NCI-H2227 (cell line): ENCODE results near the gene OTOP3.

Source experiments
- DNase-seq: peaks from one replicate; lab custom pipeline; 2025; ENCODE audit not compliant: unreplicated experiment; lab: John Stamatoyannopoulos, UW

Gene OTOP3

DNA sequence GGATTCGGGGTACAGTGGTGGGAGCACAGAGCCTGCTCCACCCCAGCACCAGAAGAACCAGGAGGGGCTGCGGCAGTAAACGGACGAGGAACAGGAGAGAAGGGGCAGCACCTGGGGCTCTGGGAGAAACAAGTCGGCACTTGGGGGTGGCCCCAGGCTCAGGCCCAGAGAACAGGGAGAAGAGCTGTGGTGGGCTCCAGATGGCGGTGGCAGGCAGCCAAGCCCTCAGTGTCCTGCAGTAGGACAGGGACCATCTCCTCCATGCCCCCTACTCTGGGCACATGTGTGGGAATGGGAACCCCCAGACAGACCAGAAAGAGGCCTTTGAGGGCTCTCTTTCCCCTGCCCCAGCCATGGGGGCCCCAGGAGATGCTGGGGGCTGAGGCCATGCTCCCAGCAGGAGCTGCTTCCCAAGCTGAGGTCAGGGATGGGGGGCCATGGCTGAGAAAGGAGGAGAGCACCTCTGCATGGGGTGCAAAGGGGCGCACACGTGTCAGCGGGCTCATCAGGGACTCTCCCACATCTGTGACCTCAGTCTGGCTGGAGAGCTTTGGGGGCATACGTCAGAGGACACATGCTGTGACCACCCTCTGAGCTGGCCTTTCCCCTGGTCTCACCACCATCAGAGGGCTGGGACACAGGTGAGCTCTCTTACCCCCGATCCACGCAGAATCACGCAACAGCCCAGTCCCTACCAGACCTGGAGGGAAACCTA lies 19.4 kb upstream of the OTOP3 start:
- no peak for DNase-seq

DNA sequence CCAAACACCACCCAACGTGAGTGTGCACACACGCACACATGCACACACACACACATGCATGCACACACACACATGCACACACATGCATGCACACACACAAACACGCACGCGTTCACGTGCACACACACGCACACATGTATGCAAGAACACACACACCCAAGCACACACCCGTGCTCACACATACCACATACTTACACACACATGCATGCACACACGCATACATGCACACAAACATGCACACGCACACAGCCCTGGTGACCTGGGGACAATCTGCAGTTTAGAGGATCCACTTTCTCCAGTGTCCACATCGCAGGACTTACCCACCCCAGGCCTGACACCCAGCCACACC lies 18.9 kb upstream of the OTOP3 start:
- no peak for DNase-seq

DNA sequence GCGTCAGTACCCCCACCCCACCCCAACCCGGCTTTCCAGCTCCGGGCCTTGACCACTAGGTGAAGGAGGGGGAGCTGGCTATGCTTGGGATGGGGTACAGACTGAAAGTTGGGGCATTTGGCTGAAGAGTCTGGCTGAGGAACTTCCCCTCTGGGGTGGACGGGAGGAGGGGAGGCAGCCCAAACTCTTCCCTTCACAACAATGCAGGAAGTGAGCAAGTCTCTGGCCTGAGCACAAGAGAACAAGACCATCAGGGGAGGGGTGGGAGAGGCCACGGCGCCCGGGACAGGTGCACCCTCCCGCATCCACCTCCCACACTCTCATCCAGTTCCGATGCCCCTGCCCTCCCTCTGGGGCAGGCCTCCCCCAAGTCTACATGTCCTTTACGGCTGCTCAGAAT lies 18.3 kb upstream of the OTOP3 start:
- no peak for DNase-seq

DNA sequence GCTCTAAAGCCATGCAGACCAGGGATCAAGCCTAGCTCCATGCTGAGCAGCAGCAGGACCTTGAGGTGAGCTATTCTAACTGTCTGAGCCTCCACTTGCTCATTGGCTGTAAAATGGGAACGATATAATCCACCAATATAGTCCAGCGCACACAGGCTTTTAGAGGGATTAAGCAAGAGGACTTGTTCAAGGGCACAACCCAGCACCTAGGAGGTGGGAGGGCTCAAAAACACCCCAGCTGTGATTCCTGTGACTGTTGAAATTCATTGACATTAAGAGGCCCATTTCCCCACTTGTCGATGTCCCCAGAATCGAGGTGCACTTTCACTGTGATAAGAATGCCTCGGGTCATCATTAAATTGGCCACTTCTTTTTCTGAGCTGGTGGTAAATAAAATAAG lies 16.8 kb upstream of the OTOP3 start:
- no peak for DNase-seq

DNA sequence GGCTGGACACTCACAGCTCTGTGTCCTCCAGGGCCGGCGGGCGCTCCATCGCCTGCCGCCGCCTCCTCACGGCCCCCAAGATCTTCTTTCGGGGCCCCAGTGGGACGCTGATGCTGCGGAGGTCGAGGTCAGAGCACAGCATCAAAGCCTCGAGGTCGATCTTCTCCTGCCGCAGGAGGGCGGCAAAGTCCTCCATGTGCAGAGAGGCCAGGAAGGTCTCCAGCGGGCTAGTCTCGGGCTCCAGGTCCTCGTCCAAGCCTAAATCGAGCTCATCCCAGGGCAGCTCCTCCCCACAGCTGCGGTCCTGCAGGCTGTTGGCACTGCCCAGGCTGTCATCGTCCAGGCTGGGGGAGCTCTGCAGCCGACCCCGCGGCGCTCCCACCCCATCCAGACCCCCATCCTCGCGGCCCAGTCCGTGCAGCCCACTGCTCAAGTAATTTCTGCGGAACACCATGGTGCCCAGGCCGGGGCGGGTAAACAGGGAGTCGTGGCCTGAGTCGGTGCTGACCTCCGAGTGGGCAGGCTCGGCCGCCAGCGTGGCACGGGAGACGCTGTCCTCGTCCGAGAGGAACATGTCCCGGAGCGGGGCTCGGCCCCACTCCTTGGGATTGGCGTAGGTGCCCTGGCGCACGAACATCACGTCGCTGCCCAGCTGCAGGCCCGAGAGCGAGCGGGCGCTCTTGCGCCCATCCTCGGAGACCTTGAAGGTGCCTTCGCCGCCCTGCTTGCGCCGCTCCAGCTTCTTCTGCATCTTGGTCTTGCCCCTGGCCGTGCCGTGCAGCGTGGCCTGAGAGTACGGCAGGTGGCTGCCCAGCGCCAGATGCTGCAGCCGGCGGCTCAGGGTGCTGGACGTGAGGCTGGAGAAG lies 16.0 kb upstream of the OTOP3 start:
- DNase-seq, result no peak

DNA sequence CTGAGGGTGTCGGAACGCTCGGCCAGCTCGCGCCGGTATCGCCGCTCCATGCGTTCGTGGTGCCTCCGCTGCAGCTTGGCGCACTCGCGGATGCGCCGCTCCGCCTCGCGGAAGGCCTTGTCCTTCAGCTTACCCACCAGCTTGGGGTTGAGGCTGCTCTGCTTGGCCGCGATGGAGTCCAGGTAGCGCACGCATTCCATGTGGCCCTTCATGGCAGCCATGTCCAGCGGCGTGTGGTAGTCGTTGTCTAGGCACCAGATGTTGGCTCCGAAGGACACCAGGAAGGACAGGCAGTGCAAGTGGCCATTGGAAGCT lies 15.4 kb upstream of the OTOP3 start:
- no peak for DNase-seq

DNA sequence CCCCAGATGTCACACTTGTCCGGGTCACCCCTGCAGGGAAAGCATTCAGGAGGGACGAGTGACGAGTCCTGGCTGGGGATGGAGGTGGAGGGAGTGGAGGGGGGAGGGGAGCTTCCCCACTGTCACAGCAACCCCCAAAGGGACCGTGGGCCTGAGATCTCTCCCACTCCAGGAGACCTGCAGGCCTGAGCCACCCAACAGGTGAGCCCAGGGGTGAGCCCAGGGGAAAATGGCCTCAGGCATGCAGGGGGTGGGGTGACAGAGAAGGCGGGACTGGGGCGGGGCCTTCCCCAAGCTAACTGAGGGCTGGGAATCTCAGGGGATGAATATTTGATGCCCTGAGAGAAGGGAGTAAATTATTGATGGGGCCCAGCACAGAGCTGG lies 15.1 kb upstream of the OTOP3 start:
- no peak for DNase-seq

DNA sequence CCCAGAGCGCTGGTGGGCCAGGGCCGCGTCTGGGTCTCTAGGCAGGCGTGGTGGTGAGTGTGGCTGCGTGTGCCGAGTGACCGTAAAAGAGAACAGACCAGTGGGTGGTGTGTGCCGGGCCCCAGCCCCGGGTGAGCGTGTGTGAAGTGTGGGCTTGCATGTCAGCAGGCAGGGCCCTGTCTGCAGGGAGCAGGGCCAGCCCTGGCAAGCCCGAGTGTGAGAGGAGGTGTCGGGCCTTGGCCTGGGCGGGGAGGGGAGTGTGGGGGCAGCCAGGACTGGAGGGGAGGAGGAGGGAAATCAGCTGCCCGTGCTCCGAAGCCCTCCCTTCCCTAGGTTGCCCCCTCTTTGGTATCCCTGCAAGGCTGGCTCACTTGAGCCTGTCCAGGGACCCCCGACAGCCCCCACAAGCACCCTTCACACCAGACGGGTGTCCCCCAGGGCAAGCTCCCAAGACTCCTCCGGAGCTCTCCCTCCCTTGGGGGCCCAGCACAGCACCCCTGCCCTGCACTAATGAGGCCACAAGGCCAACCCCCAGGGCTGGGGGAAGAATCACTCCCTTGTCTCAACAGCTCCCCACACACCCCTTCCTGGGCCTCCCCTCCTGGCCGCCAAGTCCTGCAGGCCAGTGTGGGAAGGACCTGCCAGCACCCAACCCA lies 14.5 kb upstream of the OTOP3 start:
- no peak for DNase-seq

DNA sequence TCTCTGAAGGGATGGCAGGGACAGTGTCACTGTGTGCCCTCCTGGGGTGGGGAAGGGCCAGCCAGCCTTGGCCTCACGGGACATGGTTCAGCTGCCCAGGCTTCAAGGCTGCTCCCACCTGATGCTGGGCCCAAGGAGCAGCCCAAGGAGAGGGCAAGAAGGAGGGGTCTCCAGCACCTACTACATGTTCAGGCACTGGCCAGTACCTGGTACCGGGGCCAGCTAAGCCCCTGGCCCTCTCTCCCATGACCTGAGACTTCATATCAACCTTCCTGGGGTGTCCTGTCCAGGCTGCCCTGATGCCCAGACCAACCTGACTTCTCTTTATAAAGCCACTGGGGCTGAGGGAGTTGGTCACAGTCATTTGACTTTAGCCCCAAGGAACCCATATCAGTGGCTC lies 13.9 kb upstream of the OTOP3 start:
- no peak for DNase-seq

DNA sequence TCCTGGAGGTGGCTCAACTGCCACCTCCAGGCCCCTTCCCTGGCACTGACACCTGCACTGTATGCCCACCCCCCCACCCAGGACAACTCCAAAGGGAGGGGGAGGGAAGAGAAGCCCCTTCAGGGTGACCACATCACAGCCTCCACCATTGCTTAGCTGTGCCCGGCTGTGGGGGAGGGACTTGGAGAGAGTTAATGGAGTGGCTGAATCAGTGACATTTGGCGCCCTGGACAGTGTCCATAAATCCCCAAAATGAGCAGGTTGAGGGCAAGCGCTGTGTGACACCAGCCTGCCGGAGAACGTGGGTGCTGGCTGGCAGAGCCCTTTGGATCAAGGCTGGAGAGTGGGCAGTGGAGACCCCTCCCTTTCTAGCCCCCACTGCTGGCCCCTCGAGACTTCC lies 13.5 kb upstream of the OTOP3 start:
- no peak for DNase-seq

DNA sequence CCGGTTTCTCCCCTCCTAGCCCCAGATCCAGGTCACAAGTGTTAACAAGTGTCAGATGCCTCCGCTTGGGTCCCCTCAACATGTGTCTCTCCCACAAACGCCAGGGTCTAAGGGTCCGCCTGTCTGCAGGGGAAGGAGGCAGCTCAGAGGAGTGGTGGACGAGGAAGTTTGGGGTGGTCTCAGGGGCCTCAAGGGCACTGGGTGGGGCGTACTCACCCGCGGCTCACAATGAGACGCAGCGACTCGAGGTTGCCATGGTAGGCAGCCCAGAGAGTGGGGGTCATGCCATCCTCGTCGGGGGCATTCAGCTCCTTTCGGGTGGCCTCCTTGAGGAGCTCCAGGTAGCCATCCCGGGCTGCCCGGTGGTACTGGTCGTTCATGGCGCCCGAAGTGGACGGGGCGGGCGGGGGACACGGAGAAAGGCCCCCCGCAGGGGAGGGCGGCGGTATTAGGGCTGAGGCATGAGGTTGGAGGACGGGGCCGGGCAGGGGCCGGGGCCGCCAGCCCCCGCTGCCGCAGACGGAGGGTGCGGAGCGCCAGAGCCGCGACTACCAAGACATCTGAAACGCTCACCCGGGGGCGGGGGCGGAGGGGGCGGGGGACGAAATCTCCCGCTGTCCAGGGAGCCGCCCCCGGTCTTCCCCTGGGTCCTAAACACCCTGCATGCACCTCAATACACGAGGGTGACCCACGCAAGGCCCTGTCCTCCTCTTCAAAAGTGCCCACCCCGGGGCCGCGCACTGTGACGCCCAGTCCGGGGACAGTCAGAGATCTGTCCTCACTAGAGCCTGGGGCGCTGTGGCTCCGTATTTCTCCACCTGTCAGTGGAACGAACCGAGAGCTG lies 12.8 kb upstream of the OTOP3 start, which contains the start of gene USH1G:
Gene USH1G (minus strand): TSS at position 562 of the 844 bp plus-strand sequence. CDS start 182 bp downstream, at position 380.
- no peak for DNase-seq

DNA sequence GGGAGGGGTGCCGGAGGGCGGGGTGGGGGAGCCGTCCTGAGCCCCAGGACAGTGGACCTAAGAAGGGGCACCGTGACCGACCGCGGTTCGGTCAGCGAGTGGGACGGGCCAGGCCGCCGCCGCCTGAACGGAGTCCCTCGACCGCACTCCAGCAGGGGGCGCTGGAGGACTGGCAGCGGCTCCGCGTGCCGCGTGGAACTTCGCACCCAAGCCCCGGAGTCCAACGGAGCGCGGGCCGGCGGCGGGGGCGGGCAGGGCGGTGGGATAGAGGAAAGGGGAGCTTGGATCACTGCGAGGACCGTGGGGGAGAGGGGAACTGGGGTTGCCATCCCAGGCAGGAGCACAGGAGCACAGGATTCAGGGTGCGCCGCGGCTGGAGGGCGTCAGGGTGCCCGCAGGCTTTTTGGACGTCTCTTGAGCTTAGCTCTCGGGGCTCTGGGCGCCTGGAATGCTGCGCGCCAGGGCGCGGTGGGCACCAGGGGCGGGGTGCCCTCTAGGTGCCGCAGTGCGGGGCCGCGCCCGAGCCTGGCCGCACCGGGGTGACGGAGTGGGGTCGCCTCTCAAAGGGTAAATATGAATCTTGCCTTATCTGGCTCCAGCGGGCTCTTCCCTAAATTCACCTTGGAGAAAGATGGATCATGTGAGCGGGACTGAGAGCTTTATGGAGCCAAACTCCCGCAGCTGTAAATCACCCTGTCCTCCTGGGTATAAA lies 12.0 kb upstream of the OTOP3 start:
- peak; percentile 54 for DNase-seq

DNA sequence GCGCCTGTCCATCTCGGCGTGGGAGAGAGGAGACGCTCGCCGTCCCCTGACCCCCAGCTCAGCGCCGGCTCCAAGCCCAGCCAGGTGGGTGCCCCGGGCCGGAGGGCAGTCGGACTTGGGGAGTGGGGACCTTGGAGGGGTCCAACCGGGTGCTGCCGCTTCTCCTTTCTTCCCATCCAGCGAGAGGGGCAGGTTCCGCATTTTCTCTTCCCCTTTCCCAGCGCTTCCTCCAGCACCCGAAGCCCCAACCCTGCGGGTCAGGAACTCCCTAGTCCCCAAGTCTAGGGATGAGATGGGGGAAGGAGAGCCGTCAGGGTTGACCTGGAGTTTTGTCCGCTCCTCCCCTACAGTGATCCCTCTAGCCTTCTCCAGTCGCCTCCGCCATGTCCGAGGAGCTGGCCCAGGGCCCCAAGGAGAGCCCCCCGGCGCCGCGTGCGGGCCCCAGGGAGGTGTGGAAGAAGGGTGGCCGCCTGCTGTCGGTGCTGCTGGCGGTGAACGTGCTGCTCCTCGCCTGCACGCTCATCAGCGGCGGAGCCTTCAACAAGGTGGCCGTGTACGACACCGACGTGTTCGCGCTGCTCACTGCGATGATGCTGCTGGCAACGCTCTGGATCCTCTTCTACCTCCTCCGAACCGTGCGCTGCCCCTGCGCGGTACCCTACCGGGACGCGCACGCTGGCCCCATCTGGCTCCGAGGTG lies 11.3 kb upstream of the OTOP3 start, which contains the start of gene OTOP2:
Gene OTOP2 (plus strand): TSS at position 24 of the 699 bp plus-strand sequence. CDS start 360 bp downstream, at position 384.
- peak; percentile 42 for DNase-seq

DNA sequence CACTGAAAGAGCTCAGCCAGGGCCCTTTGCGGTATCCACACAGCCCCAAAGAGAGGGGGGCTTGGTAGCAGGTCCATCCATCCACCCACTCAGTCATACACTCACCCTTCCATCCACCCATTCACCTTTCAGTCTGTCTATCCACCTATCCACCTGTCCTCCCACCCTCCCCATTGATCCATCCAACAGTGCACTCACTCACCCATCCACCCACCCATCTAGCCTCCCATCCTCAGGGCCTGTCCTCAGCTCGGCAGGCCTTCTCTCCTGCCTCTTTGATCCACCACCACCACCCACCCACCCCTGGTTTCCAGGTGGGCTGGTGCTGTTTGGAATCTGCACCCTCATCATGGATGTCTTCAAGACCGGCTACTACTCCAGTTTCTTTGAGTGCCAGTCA lies 10.5 kb upstream of the OTOP3 start:
- no peak for DNase-seq

DNA sequence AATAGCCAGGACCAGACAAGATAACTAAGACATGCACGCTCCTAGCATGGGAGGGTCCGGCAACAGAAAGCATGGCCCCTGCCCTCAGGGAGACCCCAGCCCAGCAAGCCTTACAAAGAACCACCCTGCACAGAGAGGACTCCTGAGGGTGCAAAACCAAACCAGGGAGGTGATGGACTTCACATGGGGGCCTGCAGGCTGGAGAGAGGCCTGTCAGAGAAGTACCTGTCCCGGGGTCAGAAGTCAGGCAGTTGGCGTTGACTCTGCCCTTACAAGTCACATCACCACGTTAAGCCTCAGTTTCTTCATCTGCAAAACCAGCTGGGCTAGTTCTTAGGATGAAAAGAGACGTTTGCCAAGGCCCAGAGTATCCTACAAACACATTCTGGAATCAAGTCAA lies 6.9 kb upstream of the OTOP3 start:
- DNase-seq, result no peak

DNA sequence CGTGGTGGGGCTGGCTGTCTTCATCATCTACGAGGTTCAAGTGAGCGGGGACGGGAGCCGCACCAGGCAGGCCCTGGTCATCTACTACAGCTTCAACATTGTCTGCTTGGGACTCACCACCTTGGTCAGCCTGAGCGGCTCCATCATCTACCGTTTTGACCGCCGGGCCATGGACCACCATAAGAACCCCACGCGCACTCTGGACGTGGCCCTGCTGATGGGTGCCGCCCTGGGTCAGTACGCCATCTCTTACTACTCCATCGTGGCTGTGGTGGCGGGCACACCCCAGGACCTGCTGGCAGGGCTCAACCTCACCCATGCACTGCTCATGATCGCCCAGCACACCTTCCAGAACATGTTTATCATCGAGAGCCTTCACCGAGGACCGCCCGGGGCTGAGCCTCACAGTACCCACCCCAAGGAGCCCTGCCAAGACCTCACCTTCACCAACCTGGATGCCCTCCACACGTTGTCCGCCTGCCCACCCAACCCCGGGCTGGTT lies 5.1 kb upstream of the OTOP3 start:
- DNase-seq, result no peak

DNA sequence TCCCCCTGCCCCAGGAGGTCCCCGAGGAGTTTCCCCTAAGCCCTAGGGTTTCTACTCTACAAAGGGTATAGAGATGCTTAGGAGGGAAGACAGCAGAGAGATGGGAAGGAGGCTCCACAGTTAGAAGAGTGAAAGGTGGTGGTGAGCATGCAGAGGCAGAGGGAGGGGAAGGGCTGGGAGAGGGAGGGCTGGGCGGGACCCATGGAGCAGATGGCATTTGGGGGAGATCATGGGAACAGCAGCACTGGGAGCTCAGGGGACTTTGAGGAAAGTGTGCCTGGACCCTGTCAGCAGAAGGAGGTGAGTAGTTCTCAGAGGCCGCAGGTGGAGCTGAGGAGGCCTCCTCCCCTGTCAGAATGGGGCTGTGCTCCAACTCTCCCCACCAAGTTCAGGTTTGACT lies 650 bp upstream of the OTOP3 start:
- no peak for DNase-seq

DNA sequence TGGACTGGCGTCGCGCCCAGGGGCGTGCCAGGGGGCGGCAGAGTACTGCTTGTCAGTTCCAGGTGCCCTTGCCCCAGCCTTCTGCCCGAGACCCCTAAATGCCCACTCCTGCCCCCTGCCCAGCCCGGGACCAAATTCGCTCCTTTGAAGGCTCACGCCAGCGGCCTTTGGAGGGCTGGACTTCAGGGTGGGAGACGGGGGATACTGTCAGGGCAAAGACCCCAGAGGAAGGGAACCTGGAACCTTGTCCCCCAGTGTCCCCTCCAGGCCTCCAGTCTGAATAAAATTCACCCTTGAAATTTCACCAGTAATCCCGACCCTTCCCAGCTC lies 737 bp downstream of the OTOP3 start:
- DNase-seq, result no peak

DNA sequence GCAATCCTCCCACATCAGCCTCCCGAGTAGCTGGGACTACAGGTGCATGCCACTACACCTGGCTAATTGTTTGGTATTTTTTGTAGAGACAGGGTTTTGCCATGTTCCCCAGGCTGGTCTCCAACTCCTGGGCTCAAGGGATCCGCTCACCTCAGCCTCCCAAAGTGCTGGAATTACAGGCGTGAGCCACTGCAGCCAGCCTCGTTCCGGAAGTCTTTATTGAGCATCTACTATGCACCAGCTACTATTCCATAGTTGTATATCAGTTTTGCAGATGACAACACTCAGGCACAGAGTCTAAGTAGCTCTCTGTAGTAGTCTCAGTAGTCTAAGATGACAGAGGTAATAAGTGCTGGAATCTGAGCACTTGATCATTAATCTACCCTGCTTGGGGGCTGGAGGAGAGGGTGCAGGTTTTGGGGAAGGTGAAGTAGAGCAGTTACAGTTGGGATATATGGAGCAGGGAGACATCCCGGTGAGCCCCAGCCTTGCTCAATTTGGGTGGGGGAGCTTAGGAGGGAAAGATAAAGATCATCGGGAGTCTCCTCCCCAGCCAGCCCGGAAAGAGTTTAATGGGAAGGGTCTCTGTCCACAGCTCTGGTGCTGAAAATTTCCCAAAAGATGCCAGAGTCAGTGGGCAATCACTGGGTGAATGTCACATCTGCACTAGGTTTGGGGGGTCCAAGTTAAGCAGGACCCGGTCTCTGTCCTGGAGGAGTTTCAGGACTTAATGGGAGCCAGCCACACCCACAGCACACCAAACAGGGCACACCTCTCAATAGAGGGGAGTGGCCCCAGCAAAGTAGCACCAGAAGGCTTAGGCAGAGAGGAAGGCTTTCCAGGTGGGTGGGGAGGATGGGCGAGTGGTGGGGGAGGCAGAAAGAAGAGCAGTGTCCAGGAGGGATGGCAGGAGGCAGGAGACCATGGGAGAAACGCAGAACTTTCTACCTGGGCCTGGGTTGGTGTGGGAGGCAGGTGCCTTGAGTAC lies 1.7 kb downstream of the OTOP3 start:
- no peak for DNase-seq
